OCI-LY1 (cell line): Measurements from ENCODE around the gene SSTR4.

Experiments used
- H2AFZ ChIP-seq: fragments of 200-600 bp; sonication (generic), shearing (Covaris generic); 2 replicates; pipeline ENCODE4 v1.6.0; 2014; ENCODE audit warnings: antibody characterized with exemption, mild to moderate bottlenecking, low read length
- H3F3A ChIP-seq: fragments of 200-600 bp; sonication (generic), shearing (Covaris generic); 2 replicates; pipeline ENCODE4 v1.6.0; 2014; ENCODE audit warnings: mild to moderate bottlenecking, antibody characterized with exemption, low read length, moderate library complexity; ENCODE audit not compliant: insufficient read depth
- H3K27ac ChIP-seq: fragments of 200-600 bp; sonication (generic); 2 replicates; pipeline ENCODE4 v1.5.1; 2014; ENCODE audit warnings: low read length, mixed run types, mild to moderate bottlenecking, low read depth; ENCODE audit not compliant: poor library complexity, severe bottlenecking
- H3K27me3 ChIP-seq: fragments of 200-600 bp; sonication (generic); 2 replicates; pipeline ENCODE4 v1.6.0; 2014; ENCODE audit warnings: antibody characterized with exemption, mild to moderate bottlenecking, low read length, moderate library complexity; ENCODE audit not compliant: insufficient read depth
- H3K36me3 ChIP-seq: fragments of 200-600 bp; sonication (generic); 2 replicates; pipeline ENCODE4 v1.6.1; 2014; ENCODE audit warnings: mild to moderate bottlenecking, antibody characterized with exemption, low read length, moderate library complexity, mixed read lengths; ENCODE audit not compliant: insufficient read depth
- H3K4me1 ChIP-seq: fragments of 200-600 bp; sonication (generic); 2 replicates; pipeline ENCODE4 v1.5.1; 2014; ENCODE audit warnings: mild to moderate bottlenecking, low read length, moderate library complexity; ENCODE audit not compliant: insufficient read depth, severe bottlenecking
- H3K4me2 ChIP-seq: fragments of 200-600 bp; sonication (generic), shearing (Covaris generic); 2 replicates; pipeline ENCODE4 v1.6.1; 2014; ENCODE audit warnings: low read length
- H3K4me3 ChIP-seq: fragments of 200-600 bp; sonication (generic); 2 replicates; pipeline ENCODE4 v1.5.1; 2014; ENCODE audit warnings: low read length, low read depth, mild to moderate bottlenecking, mixed read lengths; ENCODE audit not compliant: poor library complexity, severe bottlenecking
- H3K79me2 ChIP-seq: fragments of 200-600 bp; shearing (Covaris generic); 2 replicates; pipeline ENCODE4 v1.6.1; 2016; ENCODE audit warnings: mixed run types, low read length, mixed read lengths; ENCODE audit not compliant: insufficient read depth
- H3K9ac ChIP-seq: fragments of 200-600 bp; sonication (generic), shearing (Covaris generic); 2 replicates; pipeline ENCODE4 v1.6.1; 2014; ENCODE audit warnings: mild to moderate bottlenecking, low read length, mixed read lengths
- H3K9me2 ChIP-seq: fragments of 200-600 bp; sonication (generic), shearing (Covaris generic); 2 replicates; pipeline ENCODE4 v1.6.1; 2014; ENCODE audit warnings: low read depth, mild to moderate bottlenecking, low read length, mixed read lengths
- H3K9me3 ChIP-seq: fragments of 200-600 bp; shearing (Covaris generic); 2 replicates; pipeline ENCODE4 v1.6.1; 2014; ENCODE audit warnings: low read length, mixed read lengths
- H4K20me1 ChIP-seq: fragments of 200-600 bp; sonication (generic), shearing (Covaris generic); 2 replicates; pipeline ENCODE4 v1.6.0; 2016; ENCODE audit warnings: mild to moderate bottlenecking, low read length; ENCODE audit not compliant: insufficient read depth
- CTCF ChIP-seq: fragments of 200-600 bp; sonication (generic), shearing (Covaris generic); IDR thresholded peaks from 2 replicates; pipeline ENCODE4 v1.5.1; 2017; ENCODE audit warnings: mild to moderate bottlenecking, antibody characterized with exemption, low read length, moderate library complexity, mixed read lengths
- EZH2 ChIP-seq: fragments of 200-600 bp; sonication (generic), shearing (Covaris generic); IDR thresholded peaks from 2 replicates; pipeline ENCODE4 v1.8.0; 2017; ENCODE audit warnings: borderline replicate concordance, mixed run types, mild to moderate bottlenecking, antibody characterized with exemption, low read length, moderate library complexity, mixed read lengths

SSTR4 gene

GRCh38 chr20:23036371-23036770 is 1.3 kb downstream of the SSTR4 start:
- H3K4me2 ChIP-seq = no peak overlapping the region

GRCh38 chr20:23037017-23037481 is 1.9 kb downstream of the SSTR4 start:
- no peak overlapping the region for H3K9ac ChIP-seq
- no peaks in the 10 kb centered on the region for H3K79me2 ChIP-seq
- H3K27me3 ChIP-seq = no peaks in the 10 kb centered on the region; the same call in 1 of the 2 replicates

More at GRCh38 chr20:23036371-23036770, 1.3 kb downstream of the SSTR4 start:
- H3K4me3 ChIP-seq = no peak overlapping the region
- no peak overlapping the region for H3K27ac ChIP-seq
- no peaks in the 10 kb centered on the region for H4K20me1 ChIP-seq
- no peaks in the 10 kb centered on the region for H3K36me3 ChIP-seq
- no peaks in the 10 kb centered on the region; the same call in 1 of the 2 replicates for H3K27me3 ChIP-seq
- no peaks in the 10 kb centered on the region for H3K9me2 ChIP-seq
- no peaks in the 10 kb centered on the region for H3K9me3 ChIP-seq
- no peak overlapping the region for H2AFZ ChIP-seq
- H3K79me2 ChIP-seq = no peaks in the 10 kb centered on the region
- no peak overlapping the region for H3K9ac ChIP-seq
- H3K4me1 ChIP-seq = no peaks in the 10 kb centered on the region
- no peaks in the 10 kb centered on the region for H3F3A ChIP-seq
- TF ChIP-seq CTCF (no peak), EZH2 (no peak)

GRCh38 chr20:23039136-23039875 is 4.2 kb downstream of the SSTR4 start:
- Histone ChIP-seq H3K9me3 (no peaks in the 10 kb centered on the region), H3K4me1 (no peaks in the 10 kb centered on the region), H3K27me3 (no peaks in the 10 kb centered on the region; the same call in 1 of the 2 replicates), H3K36me3 (no peaks in the 10 kb centered on the region), H3K27ac (no peak overlapping the region), H3K9ac (no peak overlapping the region), H3K79me2 (no peaks in the 10 kb centered on the region), H2AFZ (no peak overlapping the region), H3K4me2 (no peak overlapping the region), H3K9me2 (no peaks in the 10 kb centered on the region), H3F3A (no peaks in the 10 kb centered on the region), H4K20me1 (no peaks in the 10 kb centered on the region), H3K4me3 (no peak overlapping the region)
- TF ChIP-seq CTCF (no peak), EZH2 (no peak)

More at GRCh38 chr20:23037017-23037481, 1.9 kb downstream of the SSTR4 start:
- H2AFZ ChIP-seq = no peak overlapping the region
- H3K9me2 ChIP-seq = no peaks in the 10 kb centered on the region
- H3K9me3 ChIP-seq = no peaks in the 10 kb centered on the region
- no peaks in the 10 kb centered on the region for H4K20me1 ChIP-seq
- H3K4me2 ChIP-seq = no peak overlapping the region
- no peak overlapping the region for H3K27ac ChIP-seq
- no peak overlapping the region for H3K4me3 ChIP-seq
- TF ChIP-seq CTCF = no peak
- TF ChIP-seq EZH2 = no peak
- H3K36me3 ChIP-seq = no peaks in the 10 kb centered on the region
- H3F3A ChIP-seq = no peaks in the 10 kb centered on the region
- no peaks in the 10 kb centered on the region for H3K4me1 ChIP-seq
